ENCODE results near the gene XYLT1.

Gene XYLT1

DNA sequence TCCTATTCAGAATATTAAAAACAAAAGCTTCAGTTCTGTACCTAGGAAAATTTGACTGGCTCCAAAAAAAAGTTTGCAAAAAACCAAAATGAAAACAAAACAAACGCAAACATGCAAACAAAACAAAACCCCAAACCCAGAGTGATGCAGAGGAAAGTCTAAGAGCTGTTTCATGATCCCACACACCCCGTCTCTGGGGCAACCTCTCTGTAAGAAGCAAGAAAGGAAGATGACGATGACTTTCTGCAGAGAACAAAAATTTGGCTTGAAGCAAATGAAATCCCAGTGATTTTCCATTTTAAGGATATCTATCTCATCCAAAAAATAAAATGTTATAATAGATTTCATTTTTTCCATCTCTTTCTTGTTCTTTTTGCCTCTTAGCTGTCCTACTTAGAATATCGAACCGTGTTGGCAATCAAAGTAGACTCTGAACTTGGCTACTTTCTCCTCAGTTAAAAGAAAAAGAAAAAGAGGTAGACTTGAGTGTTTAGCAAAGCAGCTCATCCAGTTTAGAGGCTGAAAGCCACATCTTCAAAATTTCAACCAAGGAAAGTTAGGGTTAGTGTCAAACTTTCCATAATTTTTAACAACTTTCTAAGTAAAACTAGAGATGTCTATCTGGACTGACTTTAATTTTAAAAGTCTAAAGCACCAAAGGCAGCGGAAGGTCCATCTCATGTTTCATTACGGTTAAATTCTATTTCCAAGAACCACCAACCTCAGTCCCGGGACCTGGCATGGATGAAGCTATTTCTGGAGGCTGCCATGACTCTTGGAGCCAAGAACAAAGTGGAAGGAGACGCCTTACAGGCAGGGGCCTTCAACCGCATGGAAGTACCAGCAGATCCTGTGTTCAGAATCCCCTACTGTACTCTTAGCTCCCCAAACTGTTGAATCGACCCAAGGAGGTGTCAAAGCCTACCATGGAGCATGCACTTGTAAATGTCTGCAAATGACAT is 180.8 kb downstream of the XYLT1 start:
- no peak overlapping the region for H3K4me3 ChIP-seq (ENCODE audit: low read depth, low read length)
- no peak for DNase-seq (ENCODE audit: low read depth)
- TF ChIP-seq, protein P1, sequence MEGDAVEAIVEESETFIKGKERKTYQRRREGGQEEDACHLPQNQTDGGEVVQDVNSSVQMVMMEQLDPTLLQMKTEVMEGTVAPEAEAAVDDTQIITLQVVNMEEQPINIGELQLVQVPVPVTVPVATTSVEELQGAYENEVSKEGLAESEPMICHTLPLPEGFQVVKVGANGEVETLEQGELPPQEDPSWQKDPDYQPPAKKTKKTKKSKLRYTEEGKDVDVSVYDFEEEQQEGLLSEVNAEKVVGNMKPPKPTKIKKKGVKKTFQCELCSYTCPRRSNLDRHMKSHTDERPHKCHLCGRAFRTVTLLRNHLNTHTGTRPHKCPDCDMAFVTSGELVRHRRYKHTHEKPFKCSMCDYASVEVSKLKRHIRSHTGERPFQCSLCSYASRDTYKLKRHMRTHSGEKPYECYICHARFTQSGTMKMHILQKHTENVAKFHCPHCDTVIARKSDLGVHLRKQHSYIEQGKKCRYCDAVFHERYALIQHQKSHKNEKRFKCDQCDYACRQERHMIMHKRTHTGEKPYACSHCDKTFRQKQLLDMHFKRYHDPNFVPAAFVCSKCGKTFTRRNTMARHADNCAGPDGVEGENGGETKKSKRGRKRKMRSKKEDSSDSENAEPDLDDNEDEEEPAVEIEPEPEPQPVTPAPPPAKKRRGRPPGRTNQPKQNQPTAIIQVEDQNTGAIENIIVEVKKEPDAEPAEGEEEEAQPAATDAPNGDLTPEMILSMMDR (IDR thresholded peaks at IDR 0.05; ENCODE audit: low read depth, low read length, missing control alignments), result no peak

DNA sequence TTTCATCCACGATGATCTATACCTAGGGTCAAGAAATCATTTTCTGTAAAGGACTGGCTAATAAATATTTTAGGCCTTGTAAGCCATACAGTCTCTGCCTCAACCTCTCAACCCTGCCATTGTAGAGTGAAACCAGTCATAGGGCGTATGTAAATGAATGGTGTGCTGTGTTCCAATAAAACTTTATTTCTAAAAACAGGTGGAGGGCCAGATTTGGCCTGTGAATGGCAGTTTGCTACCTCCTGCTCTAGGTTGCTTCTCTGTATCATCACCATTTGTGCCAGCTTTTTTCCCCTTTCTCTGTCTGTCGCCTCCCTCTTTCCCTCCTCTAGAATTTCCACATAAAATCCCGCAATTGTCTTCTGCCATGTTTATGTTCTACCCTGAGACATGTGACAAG is 181.7 kb downstream of the XYLT1 start:
- H3K4me3 ChIP-seq (ENCODE audit: low read depth, low read length), result no peak overlapping the region
- DNase-seq (ENCODE audit: low read depth), result no peak
- TF ChIP-seq, protein P1 (IDR thresholded peaks at IDR 0.05; ENCODE audit: low read depth, low read length, missing control alignments), result no peak

- TF ChIP-seq, protein P1 (IDR thresholded peaks at IDR 0.05; ENCODE audit: low read depth, low read length, missing control alignments), result no peak
- DNase-seq (ENCODE audit: low read depth), result no peak
- H3K4me3 ChIP-seq (ENCODE audit: low read depth, low read length), result no peak overlapping the region
These were observed 183.5 kb downstream of the XYLT1 start for GRCh38 chr16:17287166-17287800.

- DNase-seq (ENCODE audit: low read depth), result no peak
- no peak overlapping the region for H3K4me3 ChIP-seq (ENCODE audit: low read depth, low read length)
- TF ChIP-seq, protein P1 (IDR thresholded peaks at IDR 0.05; ENCODE audit: low read depth, low read length, missing control alignments), result no peak
These were observed 184.3 kb downstream of the XYLT1 start for GRCh38 chr16:17286443-17286842.

DNA sequence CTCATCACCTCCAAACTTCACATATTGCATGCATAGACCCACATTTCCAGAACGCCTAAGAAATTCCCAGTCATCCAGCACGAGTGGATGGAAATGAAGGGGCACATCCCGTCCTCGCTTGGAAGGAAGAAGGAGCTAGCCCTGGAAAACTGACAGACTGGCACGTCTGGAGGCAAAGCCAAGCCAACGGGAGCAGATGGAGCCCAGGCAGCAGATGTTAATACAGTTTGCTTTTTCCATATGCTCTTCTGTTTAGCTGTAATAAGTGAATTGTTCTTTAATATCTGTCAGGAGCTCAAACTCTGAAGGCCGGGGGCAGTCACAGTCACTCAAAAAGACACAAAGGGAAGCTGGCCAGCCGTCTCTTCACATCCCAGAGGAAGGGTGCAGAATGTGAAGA is 187.7 kb downstream of the XYLT1 start:
- TF ChIP-seq, protein P1 (IDR thresholded peaks at IDR 0.05; ENCODE audit: low read depth, low read length, missing control alignments), result no peak
- no peak for DNase-seq (ENCODE audit: low read depth)
- no peak overlapping the region for H3K4me3 ChIP-seq (ENCODE audit: low read depth, low read length)

DNA sequence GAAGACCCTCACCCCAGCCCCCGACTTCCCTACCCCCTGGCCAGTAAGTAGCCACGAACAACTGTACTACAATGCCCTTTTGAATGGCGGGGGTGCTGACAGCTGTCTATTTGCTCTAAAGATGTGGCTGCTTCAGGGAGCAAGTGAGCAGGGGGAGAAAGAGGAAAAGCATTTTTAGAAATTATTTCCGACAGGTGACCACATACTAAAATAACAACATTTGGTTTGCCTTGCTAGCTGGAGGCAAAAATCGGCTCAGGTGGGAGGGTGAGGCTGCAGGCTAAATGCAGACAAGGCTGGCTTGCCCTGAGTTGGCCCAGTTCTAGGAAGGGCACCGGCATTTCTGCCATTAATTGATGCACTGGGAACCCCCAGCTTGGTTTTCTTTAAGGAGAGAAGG is 188.5 kb downstream of the XYLT1 start:
- no peak overlapping the region for H3K4me3 ChIP-seq (ENCODE audit: low read depth, low read length)
- TF ChIP-seq, protein P1 (IDR thresholded peaks at IDR 0.05; ENCODE audit: low read depth, low read length, missing control alignments), result no peak
- DNase-seq (ENCODE audit: low read depth), result no peak
